H9 (cell line): Measurements from ENCODE around the gene SFXN2. TPM values are rescaled to one million over a fixed set of nuclear protein-coding genes. Genes with fewer than 3 reads are reported as not detected.

Experiments used
- DNase-seq: peaks from one replicate; pipeline ENCODE4 v3.0.0-alpha.2; 2017
- H2AFZ ChIP-seq: one replicate; pipeline ENCODE4 v1.6.1; 2013; ENCODE audit warnings: mild to moderate bottlenecking, low read length, control low read depth, moderate library complexity
- H2AK5ac ChIP-seq: 2 replicates; pipeline ENCODE4 v1.6.1; 2013; ENCODE audit warnings: low read length, control low read depth, mixed read lengths; ENCODE audit not compliant: insufficient read length
- H2BK120ac ChIP-seq: one replicate; pipeline ENCODE4 v1.6.1; 2013; ENCODE audit warnings: low read depth, mild to moderate bottlenecking, low read length, control low read depth, inconsistent platforms; ENCODE audit not compliant: poor library complexity, severe bottlenecking
- H2BK12ac ChIP-seq: 2 replicates; pipeline ENCODE4 v1.6.1; 2013; ENCODE audit warnings: low read length, control low read depth, mixed read lengths, low read depth; ENCODE audit not compliant: insufficient read length
- H2BK15ac ChIP-seq: 2 replicates; pipeline ENCODE4 v1.6.1; 2013; ENCODE audit warnings: low read depth, low read length, control low read depth
- H2BK20ac ChIP-seq: one replicate; pipeline ENCODE4 v1.6.1; 2013; ENCODE audit warnings: low read depth, mild to moderate bottlenecking, low read length, control low read depth, inconsistent platforms; ENCODE audit not compliant: poor library complexity, severe bottlenecking
- H2BK5ac ChIP-seq: 2 replicates; pipeline ENCODE4 v1.6.1; 2013; ENCODE audit warnings: low read length, control low read depth, mixed read lengths; ENCODE audit not compliant: insufficient read length
- H3K14ac ChIP-seq: 2 replicates; pipeline ENCODE4 v1.6.1; 2013; ENCODE audit warnings: low read length, control low read depth; ENCODE audit not compliant: insufficient read depth
- H3K18ac ChIP-seq: 2 replicates; pipeline ENCODE4 v1.6.1; 2013; ENCODE audit warnings: low read depth, mild to moderate bottlenecking, mixed read lengths, low read length, control low read depth; ENCODE audit not compliant: insufficient read length
- H3K23ac ChIP-seq: 2 replicates; pipeline ENCODE4 v1.6.1; 2013; ENCODE audit warnings: low read length, control low read depth, mixed read lengths, low read depth; ENCODE audit not compliant: insufficient read length
- H3K23me2 ChIP-seq: 2 replicates; pipeline ENCODE4 v1.6.1; 2013; ENCODE audit warnings: low read depth, mild to moderate bottlenecking, mixed read lengths, low read length, control low read depth; ENCODE audit not compliant: insufficient read length, poor library complexity, severe bottlenecking
- H3K27ac ChIP-seq: 2 replicates; pipeline ENCODE4 v1.5.1; 2013; ENCODE audit warnings: low read length, control low read depth, mixed read lengths, low read depth; ENCODE audit not compliant: insufficient read length
- H3K27me3 ChIP-seq: 2 replicates; pipeline ENCODE4 v1.6.1; 2013; ENCODE audit warnings: low read length, control low read depth, inconsistent platforms; ENCODE audit not compliant: insufficient read depth
- H3K4ac ChIP-seq: 2 replicates; pipeline ENCODE4 v1.6.1; 2013; ENCODE audit warnings: low read depth, mild to moderate bottlenecking, control low read depth, inconsistent platforms, low read length, moderate library complexity
- H3K4me1 ChIP-seq: 2 replicates; pipeline ENCODE4 v1.6.1; 2013; ENCODE audit warnings: low read length, control low read depth, inconsistent platforms; ENCODE audit not compliant: insufficient read depth
- H3K4me2 ChIP-seq: 2 replicates; pipeline ENCODE4 v1.6.1; 2013; ENCODE audit warnings: low read length, control low read depth, mixed read lengths; ENCODE audit not compliant: insufficient read length, insufficient read depth
- H3K56ac ChIP-seq: 2 replicates; pipeline ENCODE4 v1.6.1; 2013; ENCODE audit warnings: low read depth, mild to moderate bottlenecking, mixed read lengths, low read length, control low read depth; ENCODE audit not compliant: insufficient read length
- H3K79me1 ChIP-seq: 2 replicates; pipeline ENCODE4 v1.6.1; 2013; ENCODE audit warnings: low read depth, mild to moderate bottlenecking, moderate library complexity, low read length, control low read depth, inconsistent platforms; ENCODE audit not compliant: insufficient read depth, poor library complexity, severe bottlenecking
- H3K79me2 ChIP-seq: 2 replicates; pipeline ENCODE4 v1.6.1; 2013; ENCODE audit warnings: low read length, control low read depth, inconsistent platforms; ENCODE audit not compliant: insufficient read depth
- H3K9ac ChIP-seq: 2 replicates; pipeline ENCODE4 v1.6.1; 2013; ENCODE audit warnings: low read length, control low read depth, mixed read lengths; ENCODE audit not compliant: insufficient read length; ENCODE audit errors: extremely low read depth
- H3K9me3 ChIP-seq: one replicate; pipeline ENCODE4 v1.6.1; 2013; ENCODE audit warnings: low read depth, low read length, inconsistent platforms; ENCODE audit not compliant: control insufficient read depth
- H3T11ph ChIP-seq: one replicate; pipeline ENCODE4 v1.6.1; 2013; ENCODE audit warnings: mild to moderate bottlenecking, low read length, control low read depth, inconsistent platforms
- H4K20me1 ChIP-seq: one replicate; pipeline ENCODE4 v1.6.1; 2013; ENCODE audit not compliant: control insufficient read depth, insufficient read length, insufficient read depth
- H4K5ac ChIP-seq: 2 replicates; pipeline ENCODE4 v1.6.1; 2013; ENCODE audit warnings: low read depth, mild to moderate bottlenecking, mixed read lengths, low read length, control low read depth; ENCODE audit not compliant: insufficient read length
- H4K8ac ChIP-seq: replicated peaks from 2 replicates; pipeline ENCODE4 v1.6.1; 2013; ENCODE audit warnings: low read length, control low read depth, mixed read lengths, low read depth; ENCODE audit not compliant: insufficient read length
- H4K91ac ChIP-seq: 2 replicates; pipeline ENCODE4 v1.6.1; 2013; ENCODE audit warnings: low read depth, mild to moderate bottlenecking, moderate library complexity, mixed read lengths, low read length, control low read depth; ENCODE audit not compliant: insufficient read length
- H3K27ac Mint-ChIP-seq, 3 experiments: 2 replicates in 2 of 3; 3 replicates in 1 of 3; pipeline ENCODE4 v1.8.0; 2020 to 2021; ENCODE audit warnings: mixed read lengths in 3 of 3, mild to moderate bottlenecking in 1 of 3, moderate library complexity in 1 of 3
- H3K27me3 Mint-ChIP-seq: 2 replicates; pipeline ENCODE4 v1.8.0; 2021; ENCODE audit warnings: low read depth, mild to moderate bottlenecking, moderate library complexity, mixed read lengths
- H3K36me3 Mint-ChIP-seq, 3 experiments: 2 replicates in 2 of 3; 3 replicates in 1 of 3; pipeline ENCODE4 v1.8.0; 2020 to 2021; ENCODE audit warnings: low read depth in 3 of 3, mixed read lengths in 3 of 3; ENCODE audit not compliant: insufficient read depth in 1 of 3
- H3K4me1 Mint-ChIP-seq, 2 experiments: 2 replicates each; pipeline ENCODE4 v1.8.0; 2020; ENCODE audit warnings: mixed read lengths in 2 of 2
- H3K4me3 Mint-ChIP-seq, 2 experiments: 2 replicates in 1 of 2; 3 replicates in 1 of 2; pipeline ENCODE4 v1.8.0; 2020 to 2021; ENCODE audit warnings: mild to moderate bottlenecking in 2 of 2, mixed read lengths in 2 of 2, moderate library complexity in 1 of 2
- H3K9me3 Mint-ChIP-seq, 2 experiments: 2 replicates in 1 of 2; 3 replicates in 1 of 2; pipeline ENCODE4 v1.8.0; 2020; ENCODE audit warnings: mild to moderate bottlenecking in 2 of 2, mixed read lengths in 2 of 2, moderate library complexity in 1 of 2
- WGBS: extraction: QIAGEN DNeasy Blood & Tissue Kit; methylation state at CpG from one replicate; pipeline ENCODE4 v1.1.7; 2013; ENCODE audit warnings: missing lambda C conversion rate, low lambda C conversion rate, mixed read lengths; ENCODE audit not compliant: insufficient read length; ENCODE audit errors: extremely low coverage; 5-methylcytosine and 5-hydroxymethylcytosine counted together
- total RNA-seq: library from RNA; stranded (reverse); gene quantifications from 2 replicates; pipeline ENCODE4 v1.2.1, GENCODE V29; 2021
- TF ChIP-seq, protein P1 (sequence below): fragments of 200-600 bp; sonication (generic); conservative IDR thresholded peaks from 3 replicates; pipeline ENCODE4 v1.8.0; 2021; ENCODE audit warnings: antibody characterized with exemption, mild to moderate bottlenecking

The SFXN2 gene
- total RNA-seq, 1 experiment from 2014 or later, result 34.7 TPM

GRCh38 chr10:102682981-102683380, 31.5 kb upstream of the SFXN2 start:
- H3T11ph ChIP-seq, result no peak overlapping the region
- no peaks in the 10 kb centered on the region for H3K79me2 ChIP-seq
- no peak overlapping the region for H3K14ac ChIP-seq
- no peaks in the 10 kb centered on the region for H3K9me3 ChIP-seq
- H3K23ac ChIP-seq, result no peak overlapping the region
- H3K4me1 ChIP-seq, result no peaks in the 10 kb centered on the region; the same call in 1 of the 2 replicates
- H2AK5ac ChIP-seq, result no peak overlapping the region
- H3K23me2 ChIP-seq, result no peaks in the 10 kb centered on the region
- no peak for DNase-seq
- H4K8ac ChIP-seq, result no peak overlapping the region
- H3K18ac ChIP-seq, result no peak overlapping the region
- no peak overlapping the region for H3K56ac ChIP-seq
- H3K27me3 ChIP-seq, result no peaks in the 10 kb centered on the region
- WGBS, result no CpG with 5 or more reads among the region's 4 CpGs
- no peak overlapping the region for H4K5ac ChIP-seq
- H2BK120ac ChIP-seq, result no peak overlapping the region
- no peak overlapping the region for H2BK5ac ChIP-seq
- Mint-ChIP-seq H3K4me3 (no peak overlapping the region), H3K9me3 (no peaks in the 10 kb centered on the region), H3K27me3 (no peaks in the 10 kb centered on the region), H3K27ac (no peak overlapping the region), H3K36me3 (peaks cover 16 to 45% (median 34%) of the 10 kb centered on the region in 3 experiments; a peak in 6 of 7 replicates), H3K4me1 (peaks cover 16 to 22% of the 10 kb centered on the region in 2 experiments)
- H2AFZ ChIP-seq, result no peak overlapping the region
- no peak overlapping the region for H4K91ac ChIP-seq
- H3K79me1 ChIP-seq, result no peaks in the 10 kb centered on the region
- no peak overlapping the region for H3K4me2 ChIP-seq
- no peak overlapping the region for H3K4ac ChIP-seq
- no peak overlapping the region for H2BK12ac ChIP-seq
- no peak overlapping the region for H3K27ac ChIP-seq
- H2BK20ac ChIP-seq, result no peak overlapping the region
- H4K20me1 ChIP-seq, result no peaks in the 10 kb centered on the region
- H2BK15ac ChIP-seq, result no peak overlapping the region
- TF ChIP-seq, protein P1, sequence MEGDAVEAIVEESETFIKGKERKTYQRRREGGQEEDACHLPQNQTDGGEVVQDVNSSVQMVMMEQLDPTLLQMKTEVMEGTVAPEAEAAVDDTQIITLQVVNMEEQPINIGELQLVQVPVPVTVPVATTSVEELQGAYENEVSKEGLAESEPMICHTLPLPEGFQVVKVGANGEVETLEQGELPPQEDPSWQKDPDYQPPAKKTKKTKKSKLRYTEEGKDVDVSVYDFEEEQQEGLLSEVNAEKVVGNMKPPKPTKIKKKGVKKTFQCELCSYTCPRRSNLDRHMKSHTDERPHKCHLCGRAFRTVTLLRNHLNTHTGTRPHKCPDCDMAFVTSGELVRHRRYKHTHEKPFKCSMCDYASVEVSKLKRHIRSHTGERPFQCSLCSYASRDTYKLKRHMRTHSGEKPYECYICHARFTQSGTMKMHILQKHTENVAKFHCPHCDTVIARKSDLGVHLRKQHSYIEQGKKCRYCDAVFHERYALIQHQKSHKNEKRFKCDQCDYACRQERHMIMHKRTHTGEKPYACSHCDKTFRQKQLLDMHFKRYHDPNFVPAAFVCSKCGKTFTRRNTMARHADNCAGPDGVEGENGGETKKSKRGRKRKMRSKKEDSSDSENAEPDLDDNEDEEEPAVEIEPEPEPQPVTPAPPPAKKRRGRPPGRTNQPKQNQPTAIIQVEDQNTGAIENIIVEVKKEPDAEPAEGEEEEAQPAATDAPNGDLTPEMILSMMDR, result no peak
- no peak overlapping the region for H3K9ac ChIP-seq
